T-helper 17 cell (primary cell): ENCODE results near the gene CENPQ. TPM values are rescaled to one million over a fixed set of nuclear protein-coding genes. Genes with fewer than 3 reads are reported as not detected.
"Not testable (repeated sequence)": the region's sequence is repeated elsewhere in the genome, so short reads cannot be mapped to it uniquely, and the experiment has no call there.

ENCODE experiments used
- ATAC-seq: fragments of 150-1000 bp; cut with Tn5 transposase; 2 replicates; pipeline ENCODE4 v1.10.0; 2021; ENCODE audit warnings: mild to moderate bottlenecking, moderate library complexity
- DNase-seq, 3 donors: peaks; one replicate each; pipeline versions ENCODE4 v3.0.0 to v3.0.0-alpha.2; 2020 to 2021
- H3K9me3 ChIP-seq: one replicate; pipeline ENCODE4 v1.7.0; 2013; ENCODE audit warnings: low read length, mild to moderate bottlenecking; ENCODE audit not compliant: control insufficient read depth, poor library complexity, severe bottlenecking
- H3K27ac Mint-ChIP-seq: one replicate; pipeline ENCODE4 v1.8.0; 2022; ENCODE audit warnings: mild to moderate bottlenecking, moderate library complexity, mixed read lengths
- H3K27me3 Mint-ChIP-seq: one replicate; pipeline ENCODE4 v1.8.0; 2022; ENCODE audit warnings: mixed read lengths
- H3K36me3 Mint-ChIP-seq: one replicate; pipeline ENCODE4 v1.8.0; 2022; ENCODE audit warnings: low read depth, mixed read lengths
- H3K4me1 Mint-ChIP-seq: one replicate; pipeline ENCODE4 v1.8.0; 2022; ENCODE audit warnings: mild to moderate bottlenecking, mixed read lengths
- H3K4me3 Mint-ChIP-seq: one replicate; pipeline ENCODE4 v1.8.0; 2022; ENCODE audit warnings: mild to moderate bottlenecking, moderate library complexity, mixed read lengths
- total RNA-seq, 4 donors: library from RNA in 2 of 4; stranded (reverse) in 2 of 4; gene quantifications; one replicate each; pipeline ENCODE4 v1.2.3 and lab custom pipeline; 2022 to 2026

The CENPQ gene
- total RNA-seq, 2 donors from 2014 or later, result 1.3 to 2.0 TPM

GRCh38 chr6:49468042-49468441, 4.9 kb downstream of the CENPQ start:
- DNase-seq (no peak), ATAC-seq (no peak)
- peaks cover 33% of the 10 kb centered on the region for H3K4me1 Mint-ChIP-seq
- no peaks in the 10 kb centered on the region for H3K9me3 ChIP-seq
- H3K27ac Mint-ChIP-seq, result no peak overlapping the region
- no peak overlapping the region for H3K4me3 Mint-ChIP-seq
- H3K36me3 Mint-ChIP-seq, result peaks cover 10% of the 10 kb centered on the region
- no peaks in the 10 kb centered on the region for H3K27me3 Mint-ChIP-seq

GRCh38 chr6:49476564-49476963, 13.4 kb downstream of the CENPQ start:
- DNase-seq, H3K27me3 Mint-ChIP-seq, H3K9me3 ChIP-seq, H3K4me1 Mint-ChIP-seq, H3K27ac Mint-ChIP-seq, H3K4me3 Mint-ChIP-seq, ATAC-seq: not testable (repeated sequence)
- H3K36me3 Mint-ChIP-seq, result peaks cover 12% of the 10 kb centered on the region

GRCh38 chr6:49479308-49479970, 16.3 kb downstream of the CENPQ start:
- H3K36me3 Mint-ChIP-seq, result peaks cover 6% of the 10 kb centered on the region
- H3K27ac Mint-ChIP-seq, result peak overlapping the region; percentile 67
- no peaks in the 10 kb centered on the region for H3K27me3 Mint-ChIP-seq
- H3K4me3 Mint-ChIP-seq, result no peak overlapping the region
- H3K4me1 Mint-ChIP-seq, result peaks cover 4% of the 10 kb centered on the region
- no peaks in the 10 kb centered on the region for H3K9me3 ChIP-seq
- DNase-seq (no peak), ATAC-seq (no peak)

- DNase-seq, H3K4me3 Mint-ChIP-seq, ATAC-seq, H3K27me3 Mint-ChIP-seq, H3K4me1 Mint-ChIP-seq, H3K27ac Mint-ChIP-seq, H3K36me3 Mint-ChIP-seq, H3K9me3 ChIP-seq: not testable (repeated sequence)
Observed at GRCh38 chr6:49481846-49482245, 18.7 kb downstream of the CENPQ start.

- not testable (repeated sequence) for H3K36me3 Mint-ChIP-seq, H3K4me1 Mint-ChIP-seq, ATAC-seq, DNase-seq, H3K4me3 Mint-ChIP-seq, H3K27me3 Mint-ChIP-seq, H3K27ac Mint-ChIP-seq, H3K9me3 ChIP-seq
Observed at GRCh38 chr6:49483380-49483779, 20.2 kb downstream of the CENPQ start.

GRCh38 chr6:49490633-49491032, 27.5 kb downstream of the CENPQ start:
- peaks cover 5% of the 10 kb centered on the region for H3K36me3 Mint-ChIP-seq
- H3K4me1 Mint-ChIP-seq, result no peaks in the 10 kb centered on the region

GRCh38 chr6:49497304-49497703, 34.1 kb downstream of the CENPQ start:
- Mint-ChIP-seq H3K36me3 (peaks cover 2% of the 10 kb centered on the region), H3K4me3 (no peak overlapping the region), H3K27me3 (peaks cover 4% of the 10 kb centered on the region), H3K27ac (no peak overlapping the region), H3K4me1 (no peaks in the 10 kb centered on the region)
- ATAC-seq (no peak), DNase-seq (no peak)
- no peaks in the 10 kb centered on the region for H3K9me3 ChIP-seq

More at GRCh38 chr6:49490633-49491032, 27.5 kb downstream of the CENPQ start:
- no peak for DNase-seq
- no peaks in the 10 kb centered on the region for H3K9me3 ChIP-seq
- Mint-ChIP-seq H3K27ac (no peak overlapping the region), H3K27me3 (no peaks in the 10 kb centered on the region), H3K4me3 (no peak overlapping the region)
- ATAC-seq, result no peak

GRCh38 chr6:49499126-49499525, 36.0 kb downstream of the CENPQ start:
- H3K4me1 Mint-ChIP-seq, result no peaks in the 10 kb centered on the region
- no peak overlapping the region for H3K4me3 Mint-ChIP-seq

GRCh38 chr6:49499623-49500022, 36.5 kb downstream of the CENPQ start, which contains the start of gene GLYATL3:
TSS of gene GLYATL3 (plus strand) at chr6:49499923. CDS start at chr6:49511991, 12,068 bp downstream.
- no peaks in the 10 kb centered on the region for H3K9me3 ChIP-seq
- H3K27me3 Mint-ChIP-seq, result peaks cover 9% of the 10 kb centered on the region
- DNase-seq (no peak), ATAC-seq (no peak)
- no peaks in the 10 kb centered on the region for H3K4me1 Mint-ChIP-seq
- no peak within 1 kb of the TSS for H3K4me3 Mint-ChIP-seq
- H3K36me3 Mint-ChIP-seq, result no peaks in the 10 kb centered on the region
- no peak within 1 kb of the TSS for H3K27ac Mint-ChIP-seq

More at GRCh38 chr6:49499126-49499525, 36.0 kb downstream of the CENPQ start:
- H3K9me3 ChIP-seq, result no peaks in the 10 kb centered on the region
- Mint-ChIP-seq H3K36me3 (no peaks in the 10 kb centered on the region), H3K27ac (no peak overlapping the region), H3K27me3 (peaks cover 9% of the 10 kb centered on the region)
- ATAC-seq, result no peak
- DNase-seq, result no peak

GRCh38 chr6:49504666-49505065, 41.5 kb downstream of the CENPQ start:
- Mint-ChIP-seq H3K27me3 (peaks cover 21% of the 10 kb centered on the region), H3K36me3 (no peaks in the 10 kb centered on the region), H3K4me1 (no peaks in the 10 kb centered on the region), H3K4me3 (no peak overlapping the region), H3K27ac (no peak overlapping the region)
- DNase-seq (no peak), ATAC-seq (no peak)
- H3K9me3 ChIP-seq, result no peaks in the 10 kb centered on the region

GRCh38 chr6:49506569-49507111, 43.5 kb downstream of the CENPQ start:
- peaks cover 25% of the 10 kb centered on the region for H3K27me3 Mint-ChIP-seq

GRCh38 chr6:49509342-49509741, 46.2 kb downstream of the CENPQ start:
- Mint-ChIP-seq H3K4me3 (no peak overlapping the region), H3K4me1 (no peaks in the 10 kb centered on the region), H3K36me3 (no peaks in the 10 kb centered on the region), H3K27ac (no peak overlapping the region), H3K27me3 (peaks cover 34% of the 10 kb centered on the region)
- DNase-seq, result no peak
- H3K9me3 ChIP-seq, result no peaks in the 10 kb centered on the region
- ATAC-seq, result no peak

More at GRCh38 chr6:49506569-49507111, 43.5 kb downstream of the CENPQ start:
- Mint-ChIP-seq H3K36me3 (no peaks in the 10 kb centered on the region), H3K4me3 (no peak overlapping the region), H3K27ac (no peak overlapping the region), H3K4me1 (no peaks in the 10 kb centered on the region)
- ATAC-seq, result no peak
- no peaks in the 10 kb centered on the region for H3K9me3 ChIP-seq
- DNase-seq, result no peak

- no peaks in the 10 kb centered on the region for H3K9me3 ChIP-seq
- no peaks in the 10 kb centered on the region for H3K36me3 Mint-ChIP-seq
- H3K27me3 Mint-ChIP-seq, result peaks cover 30% of the 10 kb centered on the region
- DNase-seq (no peak), ATAC-seq (no peak)
- H3K4me3 Mint-ChIP-seq, result no peak overlapping the region
- H3K4me1 Mint-ChIP-seq, result no peaks in the 10 kb centered on the region
- no peak overlapping the region for H3K27ac Mint-ChIP-seq
Observed at GRCh38 chr6:49513153-49513989, 50.2 kb downstream of the CENPQ start.
